Fibroblast of the aortic adventitia (primary cell): Measurements from ENCODE around the gene UCHL5. TPM values are rescaled to one million over a fixed set of nuclear protein-coding genes. Genes with fewer than 3 reads are reported as not detected.
"Not testable (repeated sequence)": the region's sequence is repeated elsewhere in the genome, so short reads cannot be mapped to it uniquely, and the experiment has no call there.

ENCODE experiments used
- DNase-seq: peaks from one replicate; pipeline ENCODE4 v3.0.0-alpha.2; 2010; ENCODE audit warnings: low read depth
- H3K4me3 ChIP-seq: 2 replicates; pipeline ENCODE4 v1.5.1; 2011; ENCODE audit warnings: low read depth, mild to moderate bottlenecking, control low read depth, low read length, moderate library complexity
- CTCF ChIP-seq: IDR thresholded peaks from 2 replicates; pipeline ENCODE4 v1.5.1; 2011; ENCODE audit warnings: mild to moderate bottlenecking, low read length, control low read depth, inconsistent platforms; ENCODE audit not compliant: insufficient read depth
- total RNA-seq: library from RNA; depleted of rRNA; stranded (reverse); fragments of >200 nt; gene quantifications from 2 replicates; pipeline ENCODE4 v1.2.3, GENCODE V29; 2012; ENCODE audit warnings: low replicate concordance

The UCHL5 gene
- total RNA-seq, 1 donor: 35.6 TPM

- DNase-seq: peak; percentile 94
- TF ChIP-seq CTCF: no peak
- H3K4me3 ChIP-seq: no peak overlapping the region
Observed at GRCh38 chr1:193013005-193013404, 46.2 kb downstream of the UCHL5 start.

DNA sequence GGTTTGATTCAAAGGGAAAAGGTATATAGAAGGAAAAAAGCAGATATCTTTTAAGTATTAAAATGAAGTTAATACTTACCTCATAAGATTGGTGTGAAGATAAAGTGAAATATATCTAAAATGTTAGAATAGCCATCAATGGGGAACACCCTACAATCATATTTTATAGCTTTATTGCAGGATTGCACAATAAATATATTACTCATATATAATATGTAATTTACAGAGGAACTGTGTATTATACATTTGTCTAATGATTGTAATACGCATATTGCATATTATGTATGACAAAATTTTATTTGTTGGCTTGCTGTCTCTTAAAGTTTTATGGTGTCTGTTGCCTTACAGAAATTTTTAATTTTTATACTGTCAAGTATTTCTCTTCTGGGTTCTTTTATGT is 47.8 kb downstream of the UCHL5 start:
- no peak overlapping the region for H3K4me3 ChIP-seq
- no peak for TF ChIP-seq CTCF
- DNase-seq: no peak

DNA sequence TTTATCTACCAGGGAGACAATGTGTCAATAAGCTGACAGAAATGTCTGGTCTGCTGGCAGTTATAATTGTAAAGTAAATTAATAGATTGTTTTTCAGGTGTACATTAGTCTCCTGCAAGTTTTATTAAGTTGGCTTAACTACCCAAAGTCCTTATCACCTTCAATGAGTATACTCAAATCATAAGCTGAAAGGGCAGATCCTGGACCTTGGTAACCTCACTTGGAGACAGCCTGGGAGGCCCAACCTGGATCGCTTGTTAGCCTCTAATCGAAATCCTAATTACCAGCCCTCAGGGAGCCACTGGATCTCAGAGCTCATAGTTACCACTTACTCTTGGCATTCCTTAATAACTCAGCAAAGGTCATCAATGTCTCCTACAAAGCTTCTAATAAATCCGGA is 49.7 kb downstream of the UCHL5 start:
- no peak overlapping the region for H3K4me3 ChIP-seq
- TF ChIP-seq CTCF: no peak
- DNase-seq: no peak

DNA sequence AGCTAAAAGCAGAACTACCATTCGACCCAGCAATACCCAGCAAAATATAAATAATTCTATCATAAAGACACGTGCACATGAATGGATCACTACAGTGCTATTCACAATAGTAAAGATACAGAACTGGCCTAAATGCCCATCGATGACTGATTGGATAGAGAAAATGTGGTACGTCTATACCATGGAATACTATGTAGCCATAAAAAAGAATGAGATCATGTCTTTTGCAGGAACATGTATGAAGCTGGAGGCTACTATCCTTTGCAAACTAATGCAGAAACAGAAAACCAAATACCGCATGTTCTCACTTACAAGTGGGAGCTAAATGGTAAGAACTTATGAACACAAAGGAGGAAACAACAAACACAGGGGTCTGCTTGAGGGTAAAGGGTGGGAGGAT is 53.4 kb downstream of the UCHL5 start:
- DNase-seq: no peak
- TF ChIP-seq CTCF: no peak
- no peak overlapping the region for H3K4me3 ChIP-seq

DNA sequence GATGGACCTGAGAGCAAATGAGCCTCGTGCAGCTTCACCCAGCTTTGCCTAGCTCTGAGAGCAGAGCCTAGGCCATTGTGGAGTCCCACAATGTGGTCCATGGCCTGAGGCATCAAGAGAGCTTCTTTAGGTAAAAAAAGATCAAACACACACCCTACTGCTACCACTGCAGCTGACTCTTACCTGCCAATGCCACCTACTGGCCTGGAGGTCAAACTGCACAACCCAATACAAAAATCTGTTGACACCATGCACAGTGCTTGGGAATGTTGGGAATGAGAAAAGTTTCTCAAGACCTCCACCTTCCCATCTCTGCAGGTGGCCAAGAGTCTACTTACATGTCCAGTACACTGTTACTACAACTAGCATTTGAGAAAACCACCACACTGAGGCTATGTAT is 60.6 kb downstream of the UCHL5 start:
- H3K4me3 ChIP-seq: no peak overlapping the region
- no peak for DNase-seq
- TF ChIP-seq CTCF: peak; percentile 18

DNA sequence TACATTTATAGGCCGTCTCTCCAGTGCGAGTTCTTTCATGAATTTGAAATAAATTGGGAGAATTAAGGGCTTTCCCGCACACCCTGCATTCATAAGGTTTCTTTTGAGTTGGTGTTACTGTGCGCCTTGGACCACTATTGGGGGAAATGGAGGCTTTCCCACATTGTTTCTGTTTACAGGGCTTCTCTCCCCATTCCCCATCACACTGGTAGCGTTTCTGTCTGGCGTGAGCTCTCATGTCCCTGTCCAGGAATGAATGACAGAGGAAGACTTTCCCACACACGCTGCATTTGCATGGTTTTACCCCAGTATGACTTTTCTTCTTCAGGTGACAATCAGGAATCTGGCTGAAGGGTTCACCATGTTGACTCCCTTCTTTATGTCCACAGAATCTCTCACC is 65.0 kb downstream of the UCHL5 start:
- TF ChIP-seq CTCF: no peak
- DNase-seq: no peak

DNA sequence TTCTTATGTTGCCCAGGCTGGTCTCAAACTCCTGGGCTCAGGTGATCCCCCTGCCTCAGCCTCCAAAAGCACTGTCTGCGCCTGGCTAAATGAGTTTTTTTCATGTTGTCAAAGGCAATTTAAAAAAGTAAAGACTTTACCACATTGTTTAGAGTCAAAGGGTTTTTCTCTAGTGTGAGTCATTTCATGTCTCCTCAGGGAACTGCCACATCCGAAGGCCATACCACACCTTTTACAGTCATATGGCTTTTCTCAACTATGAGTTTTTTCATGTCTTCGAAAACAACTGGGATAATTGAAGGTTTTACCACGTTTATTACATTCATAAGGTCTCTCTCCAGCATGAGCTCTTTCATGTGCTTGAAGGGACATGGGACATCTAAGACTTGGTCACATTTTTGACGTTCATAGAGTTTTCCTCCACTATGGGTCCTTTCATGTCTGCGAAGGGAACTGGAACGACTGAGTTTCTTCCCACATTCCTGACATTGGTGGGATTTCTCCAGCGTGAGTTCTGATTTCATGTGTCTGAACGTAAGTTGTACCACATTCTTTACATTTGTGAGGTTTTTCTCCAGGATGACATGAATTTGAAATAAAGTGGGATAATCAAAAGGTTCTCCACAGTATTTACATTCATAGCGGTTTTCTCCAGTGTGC is 65.6 kb downstream of the UCHL5 start:
- TF ChIP-seq CTCF: no peak
- no peak overlapping the region for H3K4me3 ChIP-seq
- no peak for DNase-seq

More for the DNA sequence above, 65.0 kb downstream of the UCHL5 start:
- H3K4me3 ChIP-seq: no peak overlapping the region

DNA sequence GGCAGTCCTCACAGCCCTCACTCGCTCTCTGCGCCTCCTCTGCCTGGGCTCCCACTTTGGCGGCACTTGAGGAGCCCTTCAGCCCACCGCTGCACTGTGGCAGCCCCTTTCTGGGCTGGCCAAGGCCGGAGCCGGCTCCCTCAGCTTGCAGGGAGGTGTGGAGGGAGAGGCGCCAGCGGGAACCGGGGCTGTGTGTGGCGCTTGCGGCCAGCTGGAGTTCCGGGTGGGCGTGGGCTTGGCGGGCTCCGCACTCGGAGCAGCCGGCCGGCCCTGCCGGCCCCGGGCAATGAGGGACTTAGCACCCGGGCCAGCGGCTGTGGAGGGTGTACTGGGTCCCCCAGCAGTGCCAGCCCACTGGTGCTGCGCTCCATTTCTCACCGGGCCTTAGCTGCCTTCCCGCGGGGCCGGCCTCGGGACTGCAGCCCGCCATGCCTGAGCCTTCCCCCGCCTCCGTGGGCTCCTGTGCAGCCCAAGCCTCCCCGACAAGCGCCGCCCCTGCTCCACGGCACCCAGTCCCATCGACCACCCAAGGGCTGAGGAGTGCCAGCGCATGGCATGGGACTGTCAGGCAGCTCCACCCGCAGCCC is 72.3 kb downstream of the UCHL5 start:
- not testable (repeated sequence) for DNase-seq, H3K4me3 ChIP-seq
